Pulmonary artery endothelial cell (primary cell): ENCODE results near the gene GUK1. TPM values are rescaled to one million over a fixed set of nuclear protein-coding genes. Genes with fewer than 3 reads are reported as not detected.
"Not testable (repeated sequence)": the region's sequence is repeated elsewhere in the genome, so short reads cannot be mapped to it uniquely, and the experiment has no call there.

ENCODE experiments used
- DNase-seq: peaks from one replicate; pipeline ENCODE4 v3.0.0-alpha.2; 2011; ENCODE audit warnings: low read depth, low spot score
- total RNA-seq: library from RNA; depleted of rRNA; stranded (reverse); fragments of >200 nt; gene quantifications from 2 replicates; pipeline ENCODE4 v1.2.3, GENCODE V29; 2014

Gene GUK1
- total RNA-seq, 1 donor from 2014 or later = 489 TPM

DNA sequence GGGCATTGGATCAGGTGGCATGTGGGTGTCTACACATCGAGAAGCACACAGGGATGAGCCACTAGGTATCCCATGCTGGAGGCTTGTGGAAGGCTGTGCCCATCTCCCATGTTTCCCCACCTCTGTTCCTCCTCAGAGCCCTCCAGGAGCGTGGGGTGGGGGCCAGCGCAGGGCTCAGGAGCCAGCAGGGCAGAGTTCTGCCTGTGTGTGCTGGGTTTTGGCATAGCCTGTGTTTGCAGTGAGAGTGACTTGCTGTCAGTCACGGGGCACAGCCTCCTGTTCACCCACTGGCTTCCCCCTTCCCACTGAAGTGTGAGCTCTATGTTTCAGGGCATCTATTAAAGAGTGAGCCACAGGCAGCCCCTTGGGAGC is 35.9 kb downstream of the GUK1 start:
- DNase-seq = no peak

DNA sequence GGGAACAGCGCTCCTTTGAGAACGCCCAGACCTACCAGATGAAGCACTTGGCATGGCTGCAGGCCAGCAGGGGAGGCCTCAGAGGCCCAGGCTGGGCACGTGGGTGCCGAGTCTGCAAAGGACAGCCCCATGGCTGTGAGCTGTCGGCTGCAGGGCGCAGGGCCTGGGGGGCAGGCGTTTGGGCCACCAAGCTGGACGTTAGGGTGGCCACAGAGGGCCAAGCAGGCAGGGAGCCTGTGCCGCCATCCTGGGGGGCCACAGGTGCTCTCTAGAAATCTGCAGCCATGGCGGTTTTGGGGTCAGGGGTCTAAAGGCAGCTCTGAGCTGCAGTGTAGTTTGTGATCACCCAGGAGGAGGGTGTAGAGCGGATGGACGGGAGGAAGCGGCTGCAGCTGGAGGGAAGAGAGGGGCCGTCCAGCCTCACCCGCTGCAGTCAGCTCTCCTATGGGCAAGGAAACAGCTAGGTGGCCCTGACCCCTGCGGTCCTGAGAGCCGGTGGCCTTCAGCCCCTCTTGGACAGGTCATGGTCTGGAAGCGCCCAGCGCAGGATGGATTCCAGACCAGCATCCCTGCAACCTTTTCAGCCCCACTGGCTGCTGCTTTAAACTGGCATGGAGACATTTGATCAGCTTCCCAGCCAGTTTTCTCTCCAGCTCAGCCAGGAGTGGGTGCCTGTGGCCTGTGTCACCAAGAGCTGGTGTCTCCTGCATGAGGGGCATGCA is 36.5 kb downstream of the GUK1 start:
- DNase-seq = no peak

GRCh38 chr1:228177183-228177475 is 37.0 kb downstream of the GUK1 start:
- DNase-seq = no peak

GRCh38 chr1:228177721-228178710 is 37.9 kb downstream of the GUK1 start:
- no peak for DNase-seq

- DNase-seq = no peak
Observed at GRCh38 chr1:228178737-228179684, 38.9 kb downstream of the GUK1 start.

GRCh38 chr1:228180271-228180958 is 40.3 kb downstream of the GUK1 start:
- DNase-seq = no peak

DNA sequence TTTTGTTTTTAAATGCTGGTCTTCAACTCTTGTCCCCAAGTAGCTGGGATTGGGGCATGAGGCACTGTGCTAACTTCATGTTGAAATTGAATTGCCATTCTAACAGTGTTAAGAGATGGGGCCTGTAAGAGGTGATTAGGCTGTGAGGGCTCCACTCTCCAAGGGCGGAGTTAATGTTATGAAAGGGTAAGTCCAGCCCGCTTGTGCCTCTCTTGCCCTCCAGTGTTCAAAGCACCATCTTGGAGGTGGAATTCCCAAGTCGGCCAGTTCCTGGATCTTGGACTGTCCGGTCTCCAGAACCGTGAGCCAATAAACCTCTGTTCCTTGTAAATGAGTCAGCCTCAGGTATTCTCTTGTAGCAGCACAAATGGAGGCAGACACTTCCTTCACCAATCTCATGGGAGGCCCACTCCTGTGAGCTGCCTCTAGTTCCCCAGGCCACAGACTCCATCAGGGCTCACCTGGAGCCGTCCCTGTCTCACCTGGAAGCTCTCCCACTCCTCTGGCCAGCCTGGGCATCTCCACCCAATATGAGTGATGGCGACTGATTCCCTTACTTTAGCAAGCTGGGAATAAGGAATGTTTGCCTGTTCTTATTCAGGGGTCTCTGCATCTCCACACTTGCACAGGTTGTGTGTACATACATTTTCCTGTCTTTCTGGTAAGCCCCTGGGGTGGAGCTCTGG is 41.0 kb downstream of the GUK1 start:
- DNase-seq = no peak

- no peak for DNase-seq
Observed at GRCh38 chr1:228181645-228182034, 41.6 kb downstream of the GUK1 start.

DNA sequence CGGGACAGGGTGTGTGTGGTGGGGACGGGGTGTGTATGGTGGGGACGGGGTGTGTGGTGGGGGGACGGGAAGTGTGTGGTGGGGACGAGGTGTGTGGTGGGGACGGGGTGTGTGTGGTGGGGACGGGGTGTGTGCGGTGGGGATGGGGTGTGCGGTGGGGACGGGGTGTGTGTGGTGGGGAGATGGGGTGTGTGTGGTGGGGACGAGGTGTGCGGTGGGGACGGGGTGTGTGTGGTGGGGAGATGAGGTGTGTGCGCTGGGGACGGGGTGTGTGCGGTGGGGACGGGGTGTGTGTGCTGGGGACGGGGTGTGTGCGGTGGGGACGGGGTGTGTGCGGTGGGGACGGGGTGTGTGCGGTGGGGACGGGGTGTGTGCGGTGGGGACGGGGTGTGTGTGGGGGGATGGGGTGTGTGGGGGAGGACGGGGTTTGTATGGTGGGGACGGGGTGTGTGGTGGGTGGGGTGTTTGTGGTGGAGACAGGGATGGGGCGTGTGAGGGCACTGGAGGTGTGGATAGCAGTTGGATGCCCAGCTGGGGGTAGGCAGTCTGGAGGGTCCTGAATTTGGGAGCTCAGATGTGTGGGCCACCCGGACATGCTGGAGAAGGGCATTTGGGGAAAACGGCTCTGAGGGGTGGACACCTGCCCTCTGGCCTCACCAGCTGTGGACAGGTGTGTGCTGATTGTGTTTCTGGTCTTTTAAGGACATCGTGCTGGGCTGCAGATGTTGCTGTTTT is 42.4 kb downstream of the GUK1 start:
- DNase-seq = no peak

- no peak for DNase-seq
Observed at GRCh38 chr1:228184152-228184551, 44.1 kb downstream of the GUK1 start.

DNA sequence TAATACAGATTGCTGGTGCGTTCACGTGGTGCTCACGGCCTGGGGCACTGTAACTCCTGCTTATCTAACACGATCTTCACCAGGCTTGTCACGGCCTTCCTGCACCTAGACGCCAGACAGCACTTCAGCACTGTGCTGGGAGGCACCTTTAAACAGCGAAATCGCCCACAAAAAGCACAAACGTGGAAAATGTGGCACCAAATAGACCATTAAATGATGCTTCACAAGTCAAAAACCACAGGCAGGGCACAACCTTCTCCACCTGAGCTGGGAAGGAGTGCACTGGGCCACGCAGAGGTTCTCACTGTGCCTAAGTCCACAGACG is 45.5 kb downstream of the GUK1 start:
- no peak for DNase-seq

DNA sequence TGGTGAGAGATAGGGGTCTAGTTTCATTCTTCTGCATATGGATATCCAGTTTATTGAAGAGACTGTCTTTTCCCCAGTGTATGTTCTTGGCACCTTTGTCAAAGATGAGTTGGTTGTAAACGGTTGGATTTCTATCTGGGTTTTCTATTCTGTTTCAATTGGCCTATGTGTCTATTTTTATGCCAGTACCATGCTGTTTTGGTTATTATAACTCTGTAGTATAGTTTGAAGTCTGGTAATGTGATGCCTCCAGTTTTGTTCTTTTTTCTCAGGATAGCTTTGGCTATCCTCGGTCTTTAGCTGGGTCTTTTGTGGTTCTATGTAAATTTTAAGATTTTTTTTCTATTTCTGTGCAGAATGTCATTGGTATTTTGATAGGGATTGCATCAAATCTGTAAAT is 48.2 kb downstream of the GUK1 start:
- not testable (repeated sequence) for DNase-seq

- no peak for DNase-seq
Observed at GRCh38 chr1:228190182-228190581, 50.1 kb downstream of the GUK1 start.

DNA sequence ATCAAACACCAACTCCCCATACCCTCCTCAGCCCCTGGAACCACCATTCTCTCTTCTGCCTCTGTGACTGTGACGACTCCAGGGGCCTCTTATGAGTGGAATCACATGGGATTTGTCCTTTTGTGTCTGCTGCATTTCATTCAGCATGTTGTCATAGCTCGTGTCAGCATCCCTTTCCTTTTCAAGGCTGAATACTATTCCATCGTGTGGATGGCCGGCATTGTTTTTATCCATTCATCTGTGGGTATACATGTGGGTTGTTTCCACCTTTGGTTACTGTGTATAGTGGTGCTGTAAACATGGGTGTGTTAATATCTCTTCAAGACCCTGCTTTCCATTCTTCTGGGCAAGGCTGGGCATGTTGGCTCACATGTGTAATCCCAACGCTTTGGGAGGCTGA is 50.7 kb downstream of the GUK1 start:
- DNase-seq = no peak

DNA sequence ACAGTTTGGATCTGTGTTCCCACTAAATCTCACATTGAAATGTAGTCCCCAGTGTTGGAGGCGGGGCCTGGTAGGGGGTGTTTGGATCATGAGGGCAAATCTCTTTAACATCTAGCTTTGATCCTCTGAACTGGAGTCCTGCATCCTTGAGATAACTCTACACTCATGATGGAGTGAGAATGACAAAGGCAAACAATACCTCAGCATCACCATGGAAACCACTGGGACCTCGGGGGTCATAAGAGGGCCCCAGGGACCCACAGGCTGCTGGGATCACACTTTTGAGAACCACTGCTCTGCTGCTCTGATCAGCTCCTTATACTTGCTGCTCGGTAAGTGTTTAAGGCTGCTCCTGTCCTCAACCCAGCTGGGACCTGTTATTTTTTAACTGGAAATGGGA is 54.4 kb downstream of the GUK1 start:
- DNase-seq = no peak

DNA sequence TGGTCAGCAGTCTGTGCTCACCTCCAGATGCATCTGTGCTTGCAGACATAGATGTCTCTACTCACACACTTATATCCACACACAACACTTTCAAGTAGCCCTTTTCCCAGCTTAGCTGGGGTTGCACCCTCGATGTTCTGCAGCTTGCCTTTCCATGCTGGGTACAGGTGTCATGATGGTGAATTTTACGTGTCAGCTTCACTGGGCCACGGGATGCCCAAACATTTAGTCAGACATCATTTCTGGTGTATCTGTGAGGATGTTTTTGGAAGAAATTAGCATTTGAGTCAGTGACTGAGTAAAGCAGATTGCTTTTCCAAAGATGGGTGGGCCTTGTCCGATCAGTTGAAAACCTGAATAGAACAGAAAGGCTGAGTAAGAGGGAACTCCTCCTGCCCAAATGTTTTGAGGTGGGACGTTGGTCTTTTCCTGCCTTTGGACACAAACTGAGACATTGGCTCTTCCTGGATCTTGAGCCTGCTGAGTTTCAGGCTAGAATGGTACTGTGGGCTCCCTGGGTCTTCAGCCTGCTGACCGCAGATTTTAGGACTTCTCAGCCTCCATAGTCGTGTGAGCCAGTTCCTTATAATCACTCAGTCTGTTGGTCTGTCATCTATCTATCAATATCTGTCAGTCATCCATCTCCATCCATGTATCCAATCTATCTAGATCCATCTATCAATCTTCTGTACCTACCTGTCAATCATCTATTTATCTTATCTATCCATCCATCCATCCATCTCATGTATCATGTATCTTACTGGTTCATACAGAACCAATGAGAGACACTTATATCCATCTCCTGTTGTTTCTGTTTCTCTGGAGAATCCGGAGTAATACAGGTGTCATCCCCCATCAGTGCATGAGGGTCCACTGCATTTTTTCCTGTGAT is 55.1 kb downstream of the GUK1 start:
- no peak for DNase-seq

DNA sequence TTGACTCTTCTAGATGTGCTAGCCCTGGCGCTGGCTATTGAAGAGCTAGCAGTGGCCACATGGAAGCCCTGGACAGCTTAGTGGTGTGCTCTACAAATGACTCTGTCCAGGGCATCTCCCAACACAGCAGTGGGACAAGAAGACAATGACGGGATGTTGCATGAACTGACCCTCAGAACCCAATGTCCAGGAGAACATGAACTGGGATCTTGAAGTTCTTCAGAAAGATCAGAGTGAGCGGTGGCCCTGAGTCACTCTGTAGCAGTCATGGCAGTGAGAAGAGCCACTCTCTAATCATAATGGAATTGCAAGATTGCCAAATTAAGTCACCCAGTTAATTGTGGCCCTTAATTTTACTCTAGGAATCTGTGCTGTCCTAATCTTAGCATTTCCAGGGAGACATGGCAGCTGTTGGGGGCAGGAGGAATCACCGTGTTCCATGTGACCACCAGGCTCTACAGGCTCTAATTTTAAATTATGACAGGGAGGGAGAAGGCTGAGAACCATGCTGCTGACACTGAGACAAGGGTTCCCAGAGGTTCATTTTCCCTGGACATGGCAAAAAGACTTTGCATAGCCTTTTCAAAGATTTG is 57.6 kb downstream of the GUK1 start:
- DNase-seq = no peak
